B cell (primary cell): ENCODE results near the gene IFNK. TPM values are rescaled to one million over a fixed set of nuclear protein-coding genes. Genes with fewer than 3 reads are reported as not detected.

ENCODE experiments used
- ATAC-seq: fragments of 200-7000 bp; cut with Tn5 transposase; one replicate; pipeline ENCODE4 v1.10.0; 2021; ENCODE audit warnings: low read depth, mild to moderate bottlenecking, moderate number of reproducible peaks, moderate library complexity
- CTCF ChIA-PET: fragments of 350-600 bp; sonication (Branson Sonifier 250); formaldehyde crosslinking; loops from one replicate; lab custom pipeline; 2021; ENCODE audit warnings: antibody characterized with exemption, inconsistent platforms; lab: Charles Lee
- POLR2A ChIA-PET: fragments of 350-600 bp; sonication (Branson Sonifier 250); formaldehyde crosslinking; loops from one replicate; lab custom pipeline; 2021; ENCODE audit warnings: antibody characterized with exemption; lab: Charles Lee
- DNase-seq: peaks from one replicate; pipeline ENCODE4 v3.0.0; 2013
- H2AFZ ChIP-seq: 2 replicates; pipeline ENCODE4 v1.6.1; 2012; ENCODE audit warnings: mild to moderate bottlenecking, low read depth, low read length; ENCODE audit not compliant: insufficient read depth, poor library complexity, severe bottlenecking
- H3K27ac ChIP-seq, 2 donors: 1 replicate in 1 of 2; 2 replicates in 1 of 2; pipeline ENCODE4 v1.5.1; 2012 to 2013; ENCODE audit warnings: low read length in 2 of 2, mild to moderate bottlenecking in 2 of 2, moderate library complexity in 1 of 2
- H3K27me3 ChIP-seq, 4 experiments: fragments of 200-600 bp in 1 of 4; sonication (generic) in 1 of 4; replicated peaks in 1 of 4; 1 replicate in 2 of 4; 2 replicates in 2 of 4; pipeline versions ENCODE4 v1.6.1 to v1.7.0; 2013 to 2016; ENCODE audit warnings: low read length in 3 of 4, mild to moderate bottlenecking in 2 of 4, mixed read lengths in 1 of 4, moderate library complexity in 1 of 4; ENCODE audit not compliant: insufficient read depth in 4 of 4, control insufficient read depth in 3 of 4; ENCODE audit errors: control extremely low read depth in 1 of 4
- H3K36me3 ChIP-seq, 2 experiments: replicated peaks in 1 of 2; 1 replicate in 1 of 2; 2 replicates in 1 of 2; pipeline versions ENCODE4 v1.6.1 to v1.7.1; 2013; ENCODE audit warnings: low read length in 1 of 2; ENCODE audit not compliant: insufficient read depth in 2 of 2, control insufficient read depth in 1 of 2; ENCODE audit errors: control extremely low read depth in 1 of 2, extremely low read depth in 1 of 2
- H3K4me1 ChIP-seq, 2 donors: fragments of 200-600 bp in 1 of 2; sonication (generic) in 1 of 2; 1 replicate in 1 of 2; 2 replicates in 1 of 2; pipeline versions ENCODE4 v1.5.1 to v1.6.1; 2013 to 2017; ENCODE audit warnings: low read length in 2 of 2; ENCODE audit not compliant: control insufficient read depth in 2 of 2, insufficient read depth in 2 of 2
- H3K4me2 ChIP-seq: replicated peaks from 2 replicates; pipeline ENCODE3; 2012; ENCODE audit warnings: mild to moderate bottlenecking, low read depth, low read length; ENCODE audit not compliant: poor library complexity, severe bottlenecking
- H3K4me3 ChIP-seq, 5 experiments: fragments of 200-600 bp in 1 of 5; sonication (generic) in 1 of 5; 1 replicate in 3 of 5; 2 replicates in 2 of 5; pipeline versions ENCODE4 v1.5.1 to v1.7.0; 2011 to 2016; ENCODE audit warnings: low read length in 4 of 5, mild to moderate bottlenecking in 4 of 5, low read depth in 2 of 5, control low read depth in 1 of 5, moderate library complexity in 1 of 5; ENCODE audit not compliant: insufficient read depth in 1 of 5; ENCODE audit errors: control extremely low read depth in 1 of 5, extremely low read depth in 1 of 5
- H3K79me2 ChIP-seq: fragments of 200-600 bp; sonication (generic); one replicate; pipeline ENCODE4 v1.6.0; 2016; ENCODE audit warnings: low read length; ENCODE audit not compliant: control insufficient read depth, insufficient read depth
- H3K9ac ChIP-seq: fragments of 200-600 bp; sonication (generic); 2 replicates; pipeline ENCODE4 v1.6.1; 2017; ENCODE audit warnings: mild to moderate bottlenecking, low read length, moderate library complexity
- H3K9me3 ChIP-seq, 3 donors: one replicate each; pipeline versions ENCODE4 v1.6.1 to v1.7.1; 2013; ENCODE audit warnings: low read length in 2 of 3; ENCODE audit not compliant: control insufficient read depth in 2 of 3, insufficient read depth in 1 of 3; ENCODE audit errors: control extremely low read depth in 1 of 3
- H4K20me1 ChIP-seq: 2 replicates; pipeline ENCODE4 v1.6.0; 2012; ENCODE audit warnings: mild to moderate bottlenecking, low read length; ENCODE audit not compliant: insufficient read depth, control insufficient read depth, poor library complexity, severe bottlenecking
- H3K27ac Mint-ChIP-seq: one replicate; pipeline ENCODE4 v1.8.0; 2021; ENCODE audit warnings: mixed read lengths
- H3K27me3 Mint-ChIP-seq: one replicate; pipeline ENCODE4 v1.8.0; 2021; ENCODE audit warnings: mixed read lengths
- H3K4me1 Mint-ChIP-seq: one replicate; pipeline ENCODE4 v1.8.0; 2021; ENCODE audit warnings: mixed read lengths
- H3K4me3 Mint-ChIP-seq: one replicate; pipeline ENCODE4 v1.8.0; 2021; ENCODE audit warnings: mixed read lengths
- H3K9me3 Mint-ChIP-seq: one replicate; pipeline ENCODE4 v1.8.0; 2022; ENCODE audit warnings: mixed read lengths; ENCODE audit not compliant: insufficient read depth
- EZH2 ChIP-seq: IDR thresholded peaks from 2 replicates; pipeline ENCODE4 v1.6.1; 2012; ENCODE audit warnings: borderline replicate concordance, low read depth, mild to moderate bottlenecking, moderate library complexity, low read length; ENCODE audit not compliant: insufficient read depth, poor library complexity, severe bottlenecking
- WGBS: methylation state at CpG from one replicate; pipeline ENCODE4 v1.1.5; 2013; ENCODE audit warnings: missing lambda C conversion rate; ENCODE audit not compliant: insufficient coverage; 5-methylcytosine and 5-hydroxymethylcytosine counted together
- intact Hi-C: fragments of 100-400 bp; cut with micrococcal nuclease; formaldehyde crosslinking; loops from one replicate; pipeline ENCODE4 v1.10.0; 2022
- polyA plus RNA-seq: library from polyadenylated mRNA; depleted of rRNA; stranded (reverse); fragments of >200 nt; gene quantifications from 2 replicates; pipeline ENCODE4 v1.2.3, GENCODE V29; 2012
- total RNA-seq, 2 donors: library from RNA; stranded (reverse); fragments of 120-200 nt in 1 of 2; gene quantifications; 1 replicate in 1 of 2; 2 replicates in 1 of 2; pipeline versions ENCODE4 v1.2.3 to v1.2.4, GENCODE V29; 2013 to 2022
- TF ChIP-seq, protein P1 (sequence below): fragments of 200-600 bp; IDR thresholded peaks from one replicate; pipeline ENCODE4 v1.8.0; 2022; ENCODE audit warnings: antibody characterized with exemption, mild to moderate bottlenecking

Gene IFNK
- total and polyA plus RNA-seq, 2 donors (not counting 1 experiment from before 2014, with no cell fraction given): not detected

DNA sequence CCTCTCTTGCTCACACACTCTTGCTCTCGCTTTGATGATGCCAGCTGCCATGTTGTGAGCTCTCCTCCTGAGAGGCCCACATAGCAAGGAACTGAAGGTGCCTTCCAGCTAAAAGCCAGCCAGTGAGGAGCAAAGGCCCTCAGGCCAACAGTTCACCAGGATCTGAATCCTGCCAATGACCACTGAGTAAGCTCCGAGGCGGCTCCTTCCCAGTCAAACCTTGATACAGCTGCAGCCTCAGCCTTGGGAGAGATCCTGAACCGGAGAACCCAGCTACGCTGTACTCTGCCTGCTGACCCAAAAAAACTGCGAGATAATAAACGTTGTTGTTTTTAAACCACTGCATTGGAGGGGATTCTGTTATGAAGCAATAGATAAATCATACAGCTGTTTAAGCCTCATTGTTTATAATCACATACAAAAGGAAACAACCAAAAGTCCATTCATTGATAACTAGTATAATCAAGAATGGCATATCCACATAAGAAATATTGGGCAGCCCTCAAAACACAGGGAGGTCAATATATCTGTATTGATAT, 49.0 kb upstream of the IFNK start:
- Mint-ChIP-seq H3K4me3 (no peak overlapping the region), H3K27me3 (no peaks in the 10 kb centered on the region), H3K9me3 (peaks cover 2% of the 10 kb centered on the region), H3K27ac (no peak overlapping the region), H3K4me1 (peaks cover 82% of the 10 kb centered on the region)
- ChIA-PET CTCF (interaction anchor here (0.6 to 3.0 kb wide), 3 partner anchors 13 to 54 kb away, joined by 3 to 11 read pairs (median 4); partner anchors contain the start of gene MOB3B), POLR2A (interaction anchor here (0.6 kb wide), 1 partner anchor 63 kb away, joined by 4 read pairs; no protein-coding TSS in a partner anchor)
- Histone ChIP-seq H3K9ac (no peak overlapping the region), H3K4me1 (peaks cover 42 to 53% of the 10 kb centered on the region in 2 donors), H3K36me3 (peaks cover 0 to 3% of the 10 kb centered on the region in 2 experiments), H3K4me3 (no peak overlapping the region), H3K4me2 (no peak overlapping the region), H3K79me2 (peaks cover 100% of the 10 kb centered on the region), H3K27me3 (no peaks in the 10 kb centered on the region), H3K9me3 (peaks cover 0 to 2% (median 0%) of the 10 kb centered on the region in 3 donors), H3K27ac (no peak overlapping the region), H4K20me1 (no peaks in the 10 kb centered on the region), H2AFZ (no peak overlapping the region)
- WGBS: 93% methylated on average over 3 of the region's 7 CpGs
- TF ChIP-seq, protein P1, sequence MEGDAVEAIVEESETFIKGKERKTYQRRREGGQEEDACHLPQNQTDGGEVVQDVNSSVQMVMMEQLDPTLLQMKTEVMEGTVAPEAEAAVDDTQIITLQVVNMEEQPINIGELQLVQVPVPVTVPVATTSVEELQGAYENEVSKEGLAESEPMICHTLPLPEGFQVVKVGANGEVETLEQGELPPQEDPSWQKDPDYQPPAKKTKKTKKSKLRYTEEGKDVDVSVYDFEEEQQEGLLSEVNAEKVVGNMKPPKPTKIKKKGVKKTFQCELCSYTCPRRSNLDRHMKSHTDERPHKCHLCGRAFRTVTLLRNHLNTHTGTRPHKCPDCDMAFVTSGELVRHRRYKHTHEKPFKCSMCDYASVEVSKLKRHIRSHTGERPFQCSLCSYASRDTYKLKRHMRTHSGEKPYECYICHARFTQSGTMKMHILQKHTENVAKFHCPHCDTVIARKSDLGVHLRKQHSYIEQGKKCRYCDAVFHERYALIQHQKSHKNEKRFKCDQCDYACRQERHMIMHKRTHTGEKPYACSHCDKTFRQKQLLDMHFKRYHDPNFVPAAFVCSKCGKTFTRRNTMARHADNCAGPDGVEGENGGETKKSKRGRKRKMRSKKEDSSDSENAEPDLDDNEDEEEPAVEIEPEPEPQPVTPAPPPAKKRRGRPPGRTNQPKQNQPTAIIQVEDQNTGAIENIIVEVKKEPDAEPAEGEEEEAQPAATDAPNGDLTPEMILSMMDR: no peak
- no peak for TF ChIP-seq EZH2
- ATAC-seq (no peak), DNase-seq (no peak)
- intact Hi-C loops: no loop called here

DNA sequence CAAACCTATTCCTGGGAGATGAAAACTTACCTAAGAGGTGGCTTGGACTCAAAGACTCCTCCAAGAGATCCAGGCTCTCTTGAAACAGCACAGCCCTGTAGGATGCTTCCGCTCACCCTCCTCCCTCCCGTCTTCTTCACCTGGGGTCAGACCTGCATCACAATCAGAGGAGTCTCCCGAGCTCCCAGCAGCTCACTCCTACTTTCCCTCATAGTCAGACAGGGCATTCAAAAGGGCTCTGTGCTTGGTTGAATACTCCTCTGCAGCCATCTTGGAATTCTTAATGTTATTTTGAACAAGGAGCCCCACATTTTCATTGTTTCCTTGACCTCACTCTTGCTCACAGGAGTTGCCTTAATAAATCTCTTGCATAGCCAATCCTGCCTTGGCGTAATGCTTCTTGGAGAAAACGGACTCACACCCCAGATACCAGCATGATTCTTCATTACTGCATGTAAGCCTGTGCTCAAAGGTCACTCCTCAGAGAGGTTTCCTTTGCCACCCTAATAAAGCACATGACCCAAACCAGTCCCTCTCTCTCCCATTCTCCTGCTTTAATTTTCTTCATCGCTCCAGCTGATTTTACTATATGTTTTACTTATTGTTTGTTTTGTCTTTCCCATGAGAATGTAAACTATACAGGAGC, 47.1 kb upstream of the IFNK start:
- Mint-ChIP-seq H3K9me3 (peaks cover 2% of the 10 kb centered on the region), H3K4me3 (no peak overlapping the region), H3K27ac (peak overlapping the region; percentile 5), H3K27me3 (no peaks in the 10 kb centered on the region), H3K4me1 (peaks cover 80% of the 10 kb centered on the region)
- no peak overlapping the region for H3K9ac ChIP-seq
- intact Hi-C loops: no loop called here
- no peaks in the 10 kb centered on the region for H4K20me1 ChIP-seq
- no peak overlapping the region for H3K4me3 ChIP-seq
- H3K36me3 ChIP-seq: no peaks in the 10 kb centered on the region
- H3K27me3 ChIP-seq: no peaks in the 10 kb centered on the region
- H3K4me2 ChIP-seq: no peak overlapping the region
- POLR2A ChIA-PET: interaction anchor here (0.5 kb wide), 1 partner anchor 46 kb away, joined by 3 read pairs; no protein-coding TSS in a partner anchor
- H3K4me1 ChIP-seq: peaks cover 40 to 54% of the 10 kb centered on the region in 2 donors
- WGBS: 100% methylated on average over 4 of the region's 6 CpGs
- H2AFZ ChIP-seq: no peak overlapping the region
- H3K27ac ChIP-seq: no peak overlapping the region
- ATAC-seq (no peak), DNase-seq (no peak)
- peaks cover 99% of the 10 kb centered on the region for H3K79me2 ChIP-seq
- TF ChIP-seq, protein P1: no peak
- no peak for TF ChIP-seq EZH2
- CTCF ChIA-PET: interaction anchor here (1.4 kb wide), 1 partner anchor 39 kb away, joined by 3 read pairs; no protein-coding TSS in a partner anchor
- peaks cover 0 to 2% (median 0%) of the 10 kb centered on the region in 3 donors for H3K9me3 ChIP-seq
